ENCODE data around the gene VCAM1.
"Not testable (repeated sequence)": the region's sequence is repeated elsewhere in the genome, so short reads cannot be mapped to it uniquely, and the experiment has no call there.

The VCAM1 gene

GRCh38 chr1:100730130-100730529, 10.6 kb downstream of the VCAM1 start:
- DNase-seq, result no peak

- no peak for DNase-seq
Measured at GRCh38 chr1:100731309-100731708, 11.8 kb downstream of the VCAM1 start.

- no peak for DNase-seq
Measured at GRCh38 chr1:100731758-100732157, 12.2 kb downstream of the VCAM1 start.

- no peak for DNase-seq
Measured at GRCh38 chr1:100734676-100735075, 15.1 kb downstream of the VCAM1 start.

GRCh38 chr1:100735244-100735643, 15.7 kb downstream of the VCAM1 start:
- DNase-seq, result no peak

GRCh38 chr1:100736324-100736723, 16.8 kb downstream of the VCAM1 start:
- DNase-seq, result no peak

GRCh38 chr1:100736746-100737145, 17.2 kb downstream of the VCAM1 start:
- DNase-seq, result no peak

- DNase-seq, result no peak
Measured at GRCh38 chr1:100746542-100746932, 27.0 kb downstream of the VCAM1 start.

- no peak for DNase-seq
Measured at GRCh38 chr1:100747771-100748170, 28.2 kb downstream of the VCAM1 start.

GRCh38 chr1:100750005-100750885, 30.7 kb downstream of the VCAM1 start:
- no peak for DNase-seq

GRCh38 chr1:100752791-100753190, 33.2 kb downstream of the VCAM1 start:
- no peak for DNase-seq

- DNase-seq, result no peak
Measured at GRCh38 chr1:100757946-100758345, 38.4 kb downstream of the VCAM1 start.

GRCh38 chr1:100759188-100759587, 39.6 kb downstream of the VCAM1 start:
- DNase-seq, result no peak

GRCh38 chr1:100760511-100760910, 41.0 kb downstream of the VCAM1 start:
- no peak for DNase-seq

- DNase-seq, result no peak
Measured at GRCh38 chr1:100762461-100762860, 42.9 kb downstream of the VCAM1 start.

- no peak for DNase-seq
Measured at GRCh38 chr1:100767176-100767890, 47.8 kb downstream of the VCAM1 start.

GRCh38 chr1:100769323-100769722, 49.8 kb downstream of the VCAM1 start:
- DNase-seq, result no peak

- DNase-seq, result no peak
Measured at GRCh38 chr1:100769906-100770646, 50.5 kb downstream of the VCAM1 start.

- no peak for DNase-seq
Measured at GRCh38 chr1:100773444-100773843, 53.9 kb downstream of the VCAM1 start.

GRCh38 chr1:100774370-100774769, 54.8 kb downstream of the VCAM1 start:
- DNase-seq, result no peak

- DNase-seq, result no peak
Measured at GRCh38 chr1:100775483-100775882, 55.9 kb downstream of the VCAM1 start.

- DNase-seq, result no peak
Measured at GRCh38 chr1:100778748-100779147, 59.2 kb downstream of the VCAM1 start.

- DNase-seq, result no peak
Measured at GRCh38 chr1:100780814-100781213, 61.3 kb downstream of the VCAM1 start.

GRCh38 chr1:100781728-100782127, 62.2 kb downstream of the VCAM1 start:
- DNase-seq, result not testable (repeated sequence)
